BLaER1 (cell line): ENCODE results near the gene EPN2.
"Not testable (repeated sequence)": the region's sequence is repeated elsewhere in the genome, so short reads cannot be mapped to it uniquely, and the experiment has no call there.

ENCODE experiments used
- H3K27ac ChIP-seq: shearing (Covaris generic); formaldehyde crosslinking; 2 replicates; pipeline ENCODE4 v1.8.1; 2022
- H3K27me3 ChIP-seq: shearing (Covaris generic); formaldehyde crosslinking; 2 replicates; pipeline ENCODE4 v1.8.1; 2022
- H3K36me3 ChIP-seq: shearing (Covaris generic); formaldehyde crosslinking; 2 replicates; pipeline ENCODE4 v1.8.1; 2022
- H3K4me1 ChIP-seq: shearing (Covaris generic); formaldehyde crosslinking; 2 replicates; pipeline ENCODE4 v1.8.1; 2022
- H3K4me2 ChIP-seq: shearing (Covaris generic); formaldehyde crosslinking; 2 replicates; pipeline ENCODE4 v1.8.1; 2022
- H3K4me3 ChIP-seq: shearing (Covaris generic); formaldehyde crosslinking; 2 replicates; pipeline ENCODE4 v1.8.1; 2022
- H3K9ac ChIP-seq: shearing (Covaris generic); formaldehyde crosslinking; 2 replicates; pipeline ENCODE4 v1.8.1; 2022
- H3K9me3 ChIP-seq: shearing (Covaris generic); formaldehyde crosslinking; 2 replicates; pipeline ENCODE4 v1.8.1; 2022
- H4K20me1 ChIP-seq: shearing (Covaris generic); formaldehyde crosslinking; 2 replicates; pipeline ENCODE4 v1.8.1; 2022
- Cebpa-rat ChIP-seq: shearing (Covaris generic); IDR thresholded peaks from 2 replicates; pipeline ENCODE4 v1.8.1; 2022

EPN2 gene

GRCh38 chr17:19226610-19227588, 10.3 kb upstream of the EPN2 start:
- H3K4me3 ChIP-seq, H3K4me1 ChIP-seq, H3K9me3 ChIP-seq, H3K9ac ChIP-seq, H3K27me3 ChIP-seq, H3K4me2 ChIP-seq, H4K20me1 ChIP-seq, H3K27ac ChIP-seq, H3K36me3 ChIP-seq: not testable (repeated sequence)

- not testable (repeated sequence) for H3K9me3 ChIP-seq, H3K27ac ChIP-seq, H3K4me3 ChIP-seq, H3K4me1 ChIP-seq, H3K9ac ChIP-seq, H3K4me2 ChIP-seq, H3K36me3 ChIP-seq
- H3K27me3 ChIP-seq = peaks cover 24% of the 10 kb centered on the region
- H4K20me1 ChIP-seq = peaks cover 11% of the 10 kb centered on the region
Observed at GRCh38 chr17:19234676-19235075, 2.5 kb upstream of the EPN2 start.

- H4K20me1 ChIP-seq = peaks cover 18% of the 10 kb centered on the region
- not testable (repeated sequence) for H3K4me1 ChIP-seq, H3K36me3 ChIP-seq, H3K9me3 ChIP-seq, H3K27ac ChIP-seq, H3K4me3 ChIP-seq, H3K9ac ChIP-seq, H3K4me2 ChIP-seq
- H3K27me3 ChIP-seq = peaks cover 32% of the 10 kb centered on the region
Observed at GRCh38 chr17:19236351-19237138, 621 bp upstream of the EPN2 start.

GRCh38 chr17:19237389-19238166, 412 bp downstream of the EPN2 start:
- Histone ChIP-seq H4K20me1 (peaks cover 28% of the 10 kb centered on the region), H3K27ac (no peak overlapping the region), H3K9ac (peak overlapping the region; percentile 50; the same call in 1 of the 2 replicates), H3K9me3 (no peaks in the 10 kb centered on the region), H3K4me1 (no peaks in the 10 kb centered on the region), H3K36me3 (no peaks in the 10 kb centered on the region), H3K27me3 (peaks cover 32% of the 10 kb centered on the region), H3K4me2 (peak overlapping the region; percentile 81), H3K4me3 (peak overlapping the region; percentile 74)
- TF ChIP-seq Cebpa-rat = no peak

- Histone ChIP-seq H3K4me1 (no peaks in the 10 kb centered on the region), H3K27ac (no peak overlapping the region), H3K9me3 (no peaks in the 10 kb centered on the region), H3K4me2 (peak overlapping the region; percentile 81), H3K36me3 (no peaks in the 10 kb centered on the region), H3K27me3 (peaks cover 32% of the 10 kb centered on the region), H4K20me1 (peaks cover 32% of the 10 kb centered on the region), H3K9ac (no peak overlapping the region), H3K4me3 (peak overlapping the region; percentile 74)
- TF ChIP-seq Cebpa-rat = no peak
Observed at GRCh38 chr17:19238167-19238505, 970 bp downstream of the EPN2 start.

- Histone ChIP-seq H4K20me1 (peaks cover 44% of the 10 kb centered on the region), H3K4me3 (no peak overlapping the region), H3K4me2 (no peak overlapping the region), H3K9me3 (no peaks in the 10 kb centered on the region), H3K9ac (no peak overlapping the region), H3K4me1 (no peaks in the 10 kb centered on the region), H3K27me3 (peaks cover 32% of the 10 kb centered on the region), H3K27ac (no peak overlapping the region), H3K36me3 (no peaks in the 10 kb centered on the region)
- TF ChIP-seq Cebpa-rat = no peak
Observed at GRCh38 chr17:19239544-19239943, 2.4 kb downstream of the EPN2 start.

- no peaks in the 10 kb centered on the region for H3K36me3 ChIP-seq
- H3K9ac ChIP-seq = no peak overlapping the region
- H4K20me1 ChIP-seq = peaks cover 55% of the 10 kb centered on the region
- no peak overlapping the region for H3K4me2 ChIP-seq
- peaks cover 30% of the 10 kb centered on the region for H3K27me3 ChIP-seq
- no peaks in the 10 kb centered on the region for H3K4me1 ChIP-seq
- no peak overlapping the region for H3K4me3 ChIP-seq
- TF ChIP-seq Cebpa-rat = no peak
- H3K9me3 ChIP-seq = no peaks in the 10 kb centered on the region
- no peak overlapping the region for H3K27ac ChIP-seq
Observed at GRCh38 chr17:19242323-19242722, 5.2 kb downstream of the EPN2 start.

- H3K4me1 ChIP-seq = no peaks in the 10 kb centered on the region
- H3K4me2 ChIP-seq = no peak overlapping the region
- H3K4me3 ChIP-seq = no peak overlapping the region
- peaks cover 56% of the 10 kb centered on the region for H4K20me1 ChIP-seq
- H3K36me3 ChIP-seq = no peaks in the 10 kb centered on the region
- no peak overlapping the region for H3K27ac ChIP-seq
- no peaks in the 10 kb centered on the region for H3K9me3 ChIP-seq
- no peak overlapping the region for H3K9ac ChIP-seq
- TF ChIP-seq Cebpa-rat = no peak
- H3K27me3 ChIP-seq = peaks cover 24% of the 10 kb centered on the region
Observed at GRCh38 chr17:19242926-19243325, 5.8 kb downstream of the EPN2 start.

- Histone ChIP-seq H3K4me2 (no peak overlapping the region), H3K9me3 (no peaks in the 10 kb centered on the region), H3K36me3 (no peaks in the 10 kb centered on the region), H3K27ac (no peak overlapping the region), H3K4me1 (no peaks in the 10 kb centered on the region), H3K4me3 (no peak overlapping the region), H3K27me3 (peaks cover 15% of the 10 kb centered on the region; the same call in 1 of the 2 replicates), H3K9ac (no peak overlapping the region), H4K20me1 (peaks cover 56% of the 10 kb centered on the region)
- TF ChIP-seq Cebpa-rat = no peak
Observed at GRCh38 chr17:19243838-19244237, 6.7 kb downstream of the EPN2 start.

- Histone ChIP-seq H3K4me1 (no peaks in the 10 kb centered on the region), H3K36me3 (no peaks in the 10 kb centered on the region), H3K27ac (no peak overlapping the region), H3K27me3 (peaks cover 11% of the 10 kb centered on the region; the same call in 1 of the 2 replicates), H3K4me2 (no peak overlapping the region), H3K9me3 (no peaks in the 10 kb centered on the region), H3K9ac (no peak overlapping the region), H3K4me3 (no peak overlapping the region), H4K20me1 (peaks cover 61% of the 10 kb centered on the region)
- no peak for TF ChIP-seq Cebpa-rat
Observed at GRCh38 chr17:19244357-19244756, 7.2 kb downstream of the EPN2 start.
